Prostate gland (tissue), 2 donors: ENCODE results near the gene NBAS.

Experiments
- CTCF ChIP-seq, 4 experiments: fragments of 200-600 bp in 2 of 4; fragments of 450-650 bp in 2 of 4; sonication (generic) in 2 of 4; IDR thresholded peaks; 1 replicate in 3 of 4; 2 replicates in 1 of 4; pipeline ENCODE4 v1.5.1; 2016 to 2019; ENCODE audit warnings: antibody characterized with exemption in 4 of 4, mild to moderate bottlenecking in 2 of 4, moderate library complexity in 2 of 4
- POLR2A ChIP-seq: fragments of 450-650 bp; IDR thresholded peaks from one replicate; pipeline ENCODE4 v1.6.1; 2016; ENCODE audit warnings: antibody characterized with exemption, mild to moderate bottlenecking
- POLR2AphosphoS5 ChIP-seq: sonication (generic); formaldehyde crosslinking; IDR thresholded peaks from one replicate; pipeline ENCODE4 v1.6.1; 2017; ENCODE audit warnings: antibody characterized with exemption

GRCh38 chr2:15315411-15315810, 245.7 kb downstream of the NBAS start:
- TF ChIP-seq POLR2AphosphoS5 = no peak
- no peak for TF ChIP-seq CTCF (IDR thresholded peaks at IDR 0.05)
- TF ChIP-seq POLR2A = no peak
